ENCODE results near the gene MMD. TPM values are rescaled to one million over a fixed set of nuclear protein-coding genes. Genes with fewer than 3 reads are reported as not detected.

Gene MMD
- total and polyA plus RNA-seq, 2 experiments from 2014 or later: 6.0 to 6.6 TPM

- in situ Hi-C loops (cut with MboI): no loop called here
- no peaks in the 10 kb centered on the region for H4K20me1 ChIP-seq (ENCODE audit: insufficient read depth)
- no peak overlapping the region for H2AFZ ChIP-seq
- no peaks in the 10 kb centered on the region for H3K4me1 ChIP-seq (ENCODE audit: insufficient read depth)
- no peaks in the 10 kb centered on the region for H3F3A ChIP-seq (ENCODE audit: insufficient read depth)
- H3K9me3 ChIP-seq (ENCODE audit: low read depth): no peaks in the 10 kb centered on the region
- no peak overlapping the region for H3K4me2 ChIP-seq (ENCODE audit: unreplicated experiment)
- no peaks in the 10 kb centered on the region for H3K9me2 ChIP-seq (ENCODE audit: insufficient read depth)
- no peaks in the 10 kb centered on the region for H3K36me3 ChIP-seq (ENCODE audit: low read depth)
- H3K9ac ChIP-seq: no peak overlapping the region
- WGBS, 2 experiments (ENCODE audit: low coverage in 1 of 2, low lambda C conversion rate in 2 of 2, missing lambda C conversion rate in 2 of 2): 47 to 60% methylated on average over 2 of the region's 2 CpGs
- no peak for TF ChIP-seq EZH2phosphoT487 (IDR thresholded peaks at IDR 0.05; ENCODE audit: insufficient read depth, low read depth)
- no peak for TF ChIP-seq EZH2 (IDR thresholded peaks at IDR 0.05; ENCODE audit: insufficient read depth, poor library complexity, severe bottlenecking)
- no peak overlapping the region for H3K4me3 ChIP-seq
- DNase-seq: no peak
- no peaks in the 10 kb centered on the region; the same call in none of the 2 replicates for H3K27me3 ChIP-seq (replicated peaks; ENCODE audit: insufficient read depth)
- H3K27ac ChIP-seq: no peak overlapping the region
- H3K79me2 ChIP-seq (ENCODE audit: insufficient read depth): no peaks in the 10 kb centered on the region
These were observed 74.3 kb downstream of the MMD start for GRCh38 chr17:55347341-55347740.

DNA sequence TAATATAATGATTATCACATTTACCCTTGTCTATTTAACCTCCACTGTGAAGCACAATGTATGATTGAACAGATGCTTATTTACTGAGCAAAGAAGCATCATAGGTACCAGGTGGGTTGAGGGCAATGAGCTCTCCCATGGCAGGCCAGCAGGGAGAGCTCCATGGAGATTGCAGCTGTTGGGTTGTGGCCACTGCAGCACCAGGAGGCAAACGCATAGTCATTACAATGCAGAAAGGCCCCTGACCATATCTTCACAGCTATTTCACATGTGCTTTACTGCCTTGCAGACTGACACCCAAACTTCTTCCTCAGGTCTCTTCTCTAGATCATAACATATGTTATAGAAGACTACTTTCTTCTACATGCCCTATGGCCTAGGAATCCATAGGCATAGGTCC is 75.0 kb downstream of the MMD start:
- no peaks in the 10 kb centered on the region for H3K9me3 ChIP-seq (ENCODE audit: low read depth)
- no peak overlapping the region for H3K27ac ChIP-seq
- no peaks in the 10 kb centered on the region for H3K79me2 ChIP-seq (ENCODE audit: insufficient read depth)
- no peak for DNase-seq
- H3K4me1 ChIP-seq (ENCODE audit: insufficient read depth): peaks cover 3% of the 10 kb centered on the region
- no peak for TF ChIP-seq EZH2 (IDR thresholded peaks at IDR 0.05; ENCODE audit: insufficient read depth, poor library complexity, severe bottlenecking)
- TF ChIP-seq EZH2phosphoT487 (IDR thresholded peaks at IDR 0.05; ENCODE audit: insufficient read depth, low read depth): no peak
- no peaks in the 10 kb centered on the region for H3K9me2 ChIP-seq (ENCODE audit: insufficient read depth)
- no peaks in the 10 kb centered on the region for H3F3A ChIP-seq (ENCODE audit: insufficient read depth)
- no peak overlapping the region for H3K4me3 ChIP-seq
- WGBS, 2 experiments (ENCODE audit: low coverage in 1 of 2, low lambda C conversion rate in 2 of 2, missing lambda C conversion rate in 2 of 2): 79 to 100% methylated on average over 1 of the region's 1 CpG
- no peak overlapping the region for H2AFZ ChIP-seq
- no peaks in the 10 kb centered on the region for H4K20me1 ChIP-seq (ENCODE audit: insufficient read depth)
- in situ Hi-C loops (cut with MboI): no loop called here
- H3K27me3 ChIP-seq (replicated peaks; ENCODE audit: insufficient read depth): no peaks in the 10 kb centered on the region; the same call in none of the 2 replicates
- no peak overlapping the region for H3K4me2 ChIP-seq (ENCODE audit: unreplicated experiment)
- no peaks in the 10 kb centered on the region for H3K36me3 ChIP-seq (ENCODE audit: low read depth)
- H3K9ac ChIP-seq: no peak overlapping the region

- H3K9ac ChIP-seq: no peak overlapping the region
- peaks cover 9% of the 10 kb centered on the region for H3K4me1 ChIP-seq (ENCODE audit: insufficient read depth)
- in situ Hi-C loops (cut with MboI): no loop called here
- H3K4me3 ChIP-seq: no peak overlapping the region
- no peak overlapping the region for H3K27ac ChIP-seq
- no peaks in the 10 kb centered on the region for H3K9me3 ChIP-seq (ENCODE audit: low read depth)
- no peaks in the 10 kb centered on the region for H3K9me2 ChIP-seq (ENCODE audit: insufficient read depth)
- no peak overlapping the region for H3K4me2 ChIP-seq (ENCODE audit: unreplicated experiment)
- DNase-seq: no peak
- WGBS, 2 experiments (ENCODE audit: low coverage in 1 of 2, low lambda C conversion rate in 2 of 2, missing lambda C conversion rate in 2 of 2): 77 to 89% methylated on average over 1 of the region's 1 CpG
- no peak for TF ChIP-seq EZH2 (IDR thresholded peaks at IDR 0.05; ENCODE audit: insufficient read depth, poor library complexity, severe bottlenecking)
- TF ChIP-seq EZH2phosphoT487 (IDR thresholded peaks at IDR 0.05; ENCODE audit: insufficient read depth, low read depth): no peak
- H2AFZ ChIP-seq: no peak overlapping the region
- no peaks in the 10 kb centered on the region for H3K36me3 ChIP-seq (ENCODE audit: low read depth)
- no peaks in the 10 kb centered on the region for H3F3A ChIP-seq (ENCODE audit: insufficient read depth)
- H3K27me3 ChIP-seq (replicated peaks; ENCODE audit: insufficient read depth): no peaks in the 10 kb centered on the region; the same call in none of the 2 replicates
- no peaks in the 10 kb centered on the region for H3K79me2 ChIP-seq (ENCODE audit: insufficient read depth)
- H4K20me1 ChIP-seq (ENCODE audit: insufficient read depth): no peaks in the 10 kb centered on the region
These were observed 76.5 kb downstream of the MMD start for GRCh38 chr17:55345132-55345531.

DNA sequence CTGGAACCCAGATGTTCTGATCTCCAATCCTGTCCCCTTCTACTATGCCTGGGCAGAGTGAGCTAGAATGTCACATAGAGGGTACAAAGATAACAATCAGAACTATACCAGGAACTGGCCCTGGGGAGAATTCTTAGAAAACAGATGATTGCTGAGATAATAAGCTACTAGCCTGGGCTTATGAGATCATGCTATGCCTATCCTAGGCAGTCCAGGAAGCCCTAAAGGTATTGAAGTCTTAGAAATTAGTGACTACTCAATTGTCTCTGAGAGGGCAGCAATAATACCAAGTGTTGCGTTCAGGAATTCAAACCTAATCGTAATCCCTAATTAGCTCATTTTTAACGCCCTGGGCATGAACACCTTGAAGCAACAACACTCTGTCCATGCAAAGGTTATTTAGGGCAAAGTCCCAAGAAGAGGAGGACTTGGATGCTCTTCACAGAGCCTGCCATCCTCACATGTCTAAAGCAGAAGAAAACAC is 77.1 kb downstream of the MMD start:
- in situ Hi-C loops (cut with MboI): no loop called here
- Histone ChIP-seq H3K4me3 (no peak overlapping the region), H3K27me3 (replicated peaks; ENCODE audit: insufficient read depth) (no peaks in the 10 kb centered on the region; the same call in none of the 2 replicates), H3K9me2 (ENCODE audit: insufficient read depth) (no peaks in the 10 kb centered on the region), H4K20me1 (ENCODE audit: insufficient read depth) (no peaks in the 10 kb centered on the region), H3K79me2 (ENCODE audit: insufficient read depth) (no peaks in the 10 kb centered on the region), H3K36me3 (ENCODE audit: low read depth) (no peaks in the 10 kb centered on the region), H2AFZ (no peak overlapping the region), H3K9me3 (ENCODE audit: low read depth) (no peaks in the 10 kb centered on the region), H3F3A (ENCODE audit: insufficient read depth) (no peaks in the 10 kb centered on the region), H3K9ac (no peak overlapping the region), H3K4me2 (ENCODE audit: unreplicated experiment) (no peak overlapping the region), H3K4me1 (ENCODE audit: insufficient read depth) (peaks cover 9% of the 10 kb centered on the region), H3K27ac (no peak overlapping the region)
- 80 to 91% methylated on average over 3 of the region's 3 CpGs for WGBS, 2 experiments (ENCODE audit: low coverage in 1 of 2, low lambda C conversion rate in 2 of 2, missing lambda C conversion rate in 2 of 2)
- no peak for DNase-seq
- TF ChIP-seq EZH2 (IDR thresholded peaks at IDR 0.05; ENCODE audit: insufficient read depth, poor library complexity, severe bottlenecking) (no peak), EZH2phosphoT487 (IDR thresholded peaks at IDR 0.05; ENCODE audit: insufficient read depth, low read depth) (no peak)

All from GM23248 (cell line).